HG02884 (cell line): Measurements from ENCODE around the gene TLR3.
A peak's percentile ranks its signal among the peaks of the same experiment; 100 is the strongest.
"Not testable (repeated sequence)": the region's sequence is repeated elsewhere in the genome, so short reads cannot be mapped to it uniquely, and the experiment has no call there.

ENCODE experiments used
- ATAC-seq: cut with Tn5 transposase; IDR thresholded peaks from one replicate; pipeline ENCODE4 v1.9.1; 2021; ENCODE audit warnings: mild to moderate bottlenecking, moderate library complexity; ENCODE audit not compliant: unreplicated experiment

Gene TLR3

GRCh38 chr4:186047501-186047900, 21.5 kb upstream of the TLR3 start:
- ATAC-seq = not testable (repeated sequence)

- ATAC-seq = not testable (repeated sequence)
Measured at GRCh38 chr4:186050135-186050534, 18.8 kb upstream of the TLR3 start.

- no peak for ATAC-seq
Measured at GRCh38 chr4:186051096-186051495, 17.9 kb upstream of the TLR3 start.

GRCh38 chr4:186058253-186058979, 10.5 kb upstream of the TLR3 start:
- peak; percentile 100 for ATAC-seq

GRCh38 chr4:186058980-186059316, 10.0 kb upstream of the TLR3 start:
- ATAC-seq = no peak

- ATAC-seq = no peak
Measured at GRCh38 chr4:186061921-186062320, 7.0 kb upstream of the TLR3 start.

GRCh38 chr4:186067757-186068385, 1.1 kb upstream of the TLR3 start:
- peak; percentile 61 for ATAC-seq

GRCh38 chr4:186069729-186070128, 773 bp downstream of the TLR3 start:
- ATAC-seq = no peak

- no peak for ATAC-seq
Measured at GRCh38 chr4:186072516-186072915, 3.6 kb downstream of the TLR3 start.

GRCh38 chr4:186074189-186074588, 5.2 kb downstream of the TLR3 start:
- no peak for ATAC-seq

- no peak for ATAC-seq
Measured at GRCh38 chr4:186078981-186079638, 10.2 kb downstream of the TLR3 start.

- no peak for ATAC-seq
Measured at GRCh38 chr4:186079694-186080093, 10.7 kb downstream of the TLR3 start.

GRCh38 chr4:186081202-186081807, 12.3 kb downstream of the TLR3 start:
- ATAC-seq = no peak

GRCh38 chr4:186082221-186082620, 13.3 kb downstream of the TLR3 start:
- no peak for ATAC-seq

GRCh38 chr4:186088523-186088922, 19.6 kb downstream of the TLR3 start:
- no peak for ATAC-seq

GRCh38 chr4:186092296-186092695, 23.3 kb downstream of the TLR3 start:
- ATAC-seq = no peak

- no peak for ATAC-seq
Measured at GRCh38 chr4:186095406-186095805, 26.4 kb downstream of the TLR3 start.

- ATAC-seq = no peak
Measured at GRCh38 chr4:186096681-186097165, 27.8 kb downstream of the TLR3 start.

GRCh38 chr4:186097386-186097785, 28.4 kb downstream of the TLR3 start:
- no peak for ATAC-seq

GRCh38 chr4:186102931-186103330, 34.0 kb downstream of the TLR3 start:
- no peak for ATAC-seq

GRCh38 chr4:186104114-186104889, 35.3 kb downstream of the TLR3 start, which contains the start of gene FAM149A:
FAM149A (plus strand) TSS chr4:186104704.
- ATAC-seq = peak; percentile 52
